ENCODE measurements around the gene EVL.

EVL gene

GRCh38 chr14:100111931-100112704, 46.9 kb downstream of the EVL start:
- DNase-seq (ENCODE audit: low read depth): no peak
- no peak overlapping the region for H3K4me3 ChIP-seq (ENCODE audit: control insufficient read depth, low read depth, low read length)
- TF ChIP-seq, protein P1, sequence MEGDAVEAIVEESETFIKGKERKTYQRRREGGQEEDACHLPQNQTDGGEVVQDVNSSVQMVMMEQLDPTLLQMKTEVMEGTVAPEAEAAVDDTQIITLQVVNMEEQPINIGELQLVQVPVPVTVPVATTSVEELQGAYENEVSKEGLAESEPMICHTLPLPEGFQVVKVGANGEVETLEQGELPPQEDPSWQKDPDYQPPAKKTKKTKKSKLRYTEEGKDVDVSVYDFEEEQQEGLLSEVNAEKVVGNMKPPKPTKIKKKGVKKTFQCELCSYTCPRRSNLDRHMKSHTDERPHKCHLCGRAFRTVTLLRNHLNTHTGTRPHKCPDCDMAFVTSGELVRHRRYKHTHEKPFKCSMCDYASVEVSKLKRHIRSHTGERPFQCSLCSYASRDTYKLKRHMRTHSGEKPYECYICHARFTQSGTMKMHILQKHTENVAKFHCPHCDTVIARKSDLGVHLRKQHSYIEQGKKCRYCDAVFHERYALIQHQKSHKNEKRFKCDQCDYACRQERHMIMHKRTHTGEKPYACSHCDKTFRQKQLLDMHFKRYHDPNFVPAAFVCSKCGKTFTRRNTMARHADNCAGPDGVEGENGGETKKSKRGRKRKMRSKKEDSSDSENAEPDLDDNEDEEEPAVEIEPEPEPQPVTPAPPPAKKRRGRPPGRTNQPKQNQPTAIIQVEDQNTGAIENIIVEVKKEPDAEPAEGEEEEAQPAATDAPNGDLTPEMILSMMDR (conservative IDR thresholded peaks at IDR 0.05; ENCODE audit: control insufficient read depth, insufficient read depth, low read depth, low read length): no peak

GRCh38 chr14:100114109-100114765, 49.0 kb downstream of the EVL start:
- no peak for DNase-seq (ENCODE audit: low read depth)
- H3K4me3 ChIP-seq (ENCODE audit: control insufficient read depth, low read depth, low read length): no peak overlapping the region
- TF ChIP-seq, protein P1 (conservative IDR thresholded peaks at IDR 0.05; ENCODE audit: control insufficient read depth, insufficient read depth, low read depth, low read length): no peak

- no peak overlapping the region for H3K4me3 ChIP-seq (ENCODE audit: control insufficient read depth, low read depth, low read length)
- TF ChIP-seq, protein P1 (conservative IDR thresholded peaks at IDR 0.05; ENCODE audit: control insufficient read depth, insufficient read depth, low read depth, low read length): no peak
Measured at GRCh38 chr14:100115236-100115635, 50.0 kb downstream of the EVL start.

GRCh38 chr14:100115726-100116125, 50.5 kb downstream of the EVL start:
- no peak for DNase-seq (ENCODE audit: low read depth)
- TF ChIP-seq, protein P1 (conservative IDR thresholded peaks at IDR 0.05; ENCODE audit: control insufficient read depth, insufficient read depth, low read depth, low read length): no peak
- H3K4me3 ChIP-seq (ENCODE audit: control insufficient read depth, low read depth, low read length): no peak overlapping the region

More at GRCh38 chr14:100115236-100115635, 50.0 kb downstream of the EVL start:
- no peak for DNase-seq (ENCODE audit: low read depth)

GRCh38 chr14:100116134-100116533, 50.9 kb downstream of the EVL start:
- DNase-seq (ENCODE audit: low read depth): no peak
- TF ChIP-seq, protein P1 (conservative IDR thresholded peaks at IDR 0.05; ENCODE audit: control insufficient read depth, insufficient read depth, low read depth, low read length): no peak

GRCh38 chr14:100117026-100117425, 51.8 kb downstream of the EVL start:
- TF ChIP-seq, protein P1 (conservative IDR thresholded peaks at IDR 0.05; ENCODE audit: control insufficient read depth, insufficient read depth, low read depth, low read length): no peak
- DNase-seq (ENCODE audit: low read depth): no peak
- no peak overlapping the region for H3K4me3 ChIP-seq (ENCODE audit: control insufficient read depth, low read depth, low read length)

More at GRCh38 chr14:100116134-100116533, 50.9 kb downstream of the EVL start:
- H3K4me3 ChIP-seq (ENCODE audit: control insufficient read depth, low read depth, low read length): no peak overlapping the region

All from fibroblast of mammary gland (primary cell).